Measurements from ENCODE around the gene ABCC1.

DNA sequence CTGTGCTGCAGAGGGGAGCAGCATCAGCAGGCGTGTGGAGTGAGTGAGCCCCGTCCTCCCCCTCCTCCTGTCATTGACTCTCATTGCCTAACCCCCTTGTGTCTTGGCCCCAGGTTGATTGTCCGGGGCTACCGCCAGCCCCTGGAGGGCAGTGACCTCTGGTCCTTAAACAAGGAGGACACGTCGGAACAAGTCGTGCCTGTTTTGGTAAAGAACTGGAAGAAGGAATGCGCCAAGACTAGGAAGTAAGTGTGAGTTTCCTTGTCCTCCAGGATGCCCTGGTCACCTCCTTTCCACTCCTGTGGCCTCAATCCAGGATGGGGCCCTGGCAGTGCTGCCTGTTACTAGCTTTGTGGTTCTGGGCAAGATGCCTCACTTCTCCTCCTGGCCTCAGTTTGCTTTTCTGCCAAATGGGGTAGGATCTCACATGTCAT is 87.0 kb downstream of the ABCC1 start:
- TF ChIP-seq RAD21 (IDR thresholded peaks at IDR 0.05; ENCODE audit: low read length), result no peak
- TF ChIP-seq, protein P1, sequence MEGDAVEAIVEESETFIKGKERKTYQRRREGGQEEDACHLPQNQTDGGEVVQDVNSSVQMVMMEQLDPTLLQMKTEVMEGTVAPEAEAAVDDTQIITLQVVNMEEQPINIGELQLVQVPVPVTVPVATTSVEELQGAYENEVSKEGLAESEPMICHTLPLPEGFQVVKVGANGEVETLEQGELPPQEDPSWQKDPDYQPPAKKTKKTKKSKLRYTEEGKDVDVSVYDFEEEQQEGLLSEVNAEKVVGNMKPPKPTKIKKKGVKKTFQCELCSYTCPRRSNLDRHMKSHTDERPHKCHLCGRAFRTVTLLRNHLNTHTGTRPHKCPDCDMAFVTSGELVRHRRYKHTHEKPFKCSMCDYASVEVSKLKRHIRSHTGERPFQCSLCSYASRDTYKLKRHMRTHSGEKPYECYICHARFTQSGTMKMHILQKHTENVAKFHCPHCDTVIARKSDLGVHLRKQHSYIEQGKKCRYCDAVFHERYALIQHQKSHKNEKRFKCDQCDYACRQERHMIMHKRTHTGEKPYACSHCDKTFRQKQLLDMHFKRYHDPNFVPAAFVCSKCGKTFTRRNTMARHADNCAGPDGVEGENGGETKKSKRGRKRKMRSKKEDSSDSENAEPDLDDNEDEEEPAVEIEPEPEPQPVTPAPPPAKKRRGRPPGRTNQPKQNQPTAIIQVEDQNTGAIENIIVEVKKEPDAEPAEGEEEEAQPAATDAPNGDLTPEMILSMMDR (IDR thresholded peaks at IDR 0.05), result no peak
- no peak for TF ChIP-seq EP300 (IDR thresholded peaks at IDR 0.05; ENCODE audit: borderline replicate concordance in 1 of 2, low read depth in 1 of 2, low read length in 1 of 2)

Data from SK-N-SH (cell line).